NCI-H187 (cell line): ENCODE results near the gene SPAG8.

Source experiments
- DNase-seq, 2 experiments: peaks; one replicate each; lab custom pipeline; 2025; lab: John Stamatoyannopoulos, UW

SPAG8 gene

DNA sequence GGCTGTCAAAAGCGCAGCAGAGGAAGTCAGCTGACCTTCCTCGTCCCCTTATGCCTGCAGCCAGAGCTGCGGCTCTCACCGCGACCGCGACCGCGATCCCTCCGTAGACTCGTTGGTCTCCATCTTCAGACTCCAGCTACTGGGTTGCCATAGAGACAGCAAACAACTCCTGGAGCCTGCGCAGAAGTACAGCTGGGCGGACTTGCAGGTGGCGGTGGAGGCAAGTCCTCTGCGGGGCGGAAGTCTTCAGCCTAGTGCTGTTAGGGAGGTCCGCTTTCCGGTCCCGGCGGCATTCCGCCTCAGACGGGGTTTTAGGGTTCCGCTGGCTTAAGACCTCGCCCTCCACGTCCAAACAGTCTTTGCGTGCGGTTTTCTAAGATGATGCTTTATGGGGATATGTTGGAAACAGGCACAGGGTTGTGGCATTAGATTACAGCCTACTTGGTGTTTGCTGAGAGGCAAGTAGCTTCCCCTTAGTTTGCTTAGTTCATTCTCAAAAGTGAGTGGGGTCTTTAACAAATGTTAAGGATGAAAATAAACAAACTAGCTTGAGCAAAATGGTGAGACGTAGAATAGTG, at the start of gene SPAG8:
Gene SPAG8 (minus strand): TSS at position 238 of the 578 bp plus-strand sequence. CDS start 115 bp downstream, at position 123.
- DNase-seq: peak; percentile 43 to 84

- DNase-seq: no peak
Observed at GRCh38 chr9:35861161-35861897, 49.3 kb upstream of the SPAG8 start.

DNA sequence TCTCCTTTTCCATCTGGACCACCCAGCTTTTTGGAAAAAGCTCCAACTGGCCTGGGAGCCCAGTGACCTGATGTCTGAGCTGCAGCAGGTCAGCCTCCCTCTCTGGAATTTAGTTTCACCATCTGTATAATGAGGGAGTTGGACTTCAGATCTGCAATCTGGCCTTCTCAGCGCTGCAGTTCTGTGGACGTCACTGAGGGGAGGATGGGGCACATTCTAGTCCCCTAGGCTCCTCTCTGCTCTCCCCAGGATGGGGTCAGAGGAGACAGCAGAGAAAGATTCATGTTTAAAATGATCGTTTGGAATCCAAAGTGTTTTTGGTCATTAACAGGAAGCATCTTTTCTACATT, 47.9 kb upstream of the SPAG8 start:
- DNase-seq: no peak

DNA sequence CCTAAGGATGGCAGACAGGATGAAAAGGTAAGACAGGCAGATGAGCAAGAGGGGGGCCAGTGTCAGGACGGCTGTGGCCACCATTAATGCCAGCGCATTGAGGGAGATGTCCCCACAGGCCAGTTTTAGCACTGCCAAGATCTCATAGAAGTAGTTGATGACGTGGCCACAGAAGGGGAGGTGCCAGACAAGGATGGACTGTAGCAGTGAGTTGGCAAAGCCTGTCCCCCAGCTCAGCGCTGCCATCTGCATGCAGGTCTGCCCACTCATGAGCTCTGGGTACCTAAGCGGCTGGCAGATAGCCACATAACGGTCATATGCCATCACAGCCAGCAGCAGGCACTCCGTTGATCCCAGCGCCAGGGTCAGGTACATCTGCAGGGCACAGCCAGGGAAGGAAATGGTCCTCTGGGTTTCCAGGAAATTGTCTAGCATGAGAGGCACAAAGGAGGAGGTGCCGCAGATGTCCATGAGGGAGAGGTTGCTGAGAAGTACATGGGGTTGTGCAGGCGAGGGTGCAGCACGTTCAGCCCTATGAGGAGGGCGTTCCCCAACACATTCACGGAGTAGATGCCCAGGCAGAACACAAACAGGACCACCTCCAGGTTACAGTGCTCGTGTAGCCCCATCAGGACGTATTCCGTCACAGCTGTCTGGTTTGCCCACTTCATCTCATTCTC, 47.4 kb upstream of the SPAG8 start:
- DNase-seq: no peak

DNA sequence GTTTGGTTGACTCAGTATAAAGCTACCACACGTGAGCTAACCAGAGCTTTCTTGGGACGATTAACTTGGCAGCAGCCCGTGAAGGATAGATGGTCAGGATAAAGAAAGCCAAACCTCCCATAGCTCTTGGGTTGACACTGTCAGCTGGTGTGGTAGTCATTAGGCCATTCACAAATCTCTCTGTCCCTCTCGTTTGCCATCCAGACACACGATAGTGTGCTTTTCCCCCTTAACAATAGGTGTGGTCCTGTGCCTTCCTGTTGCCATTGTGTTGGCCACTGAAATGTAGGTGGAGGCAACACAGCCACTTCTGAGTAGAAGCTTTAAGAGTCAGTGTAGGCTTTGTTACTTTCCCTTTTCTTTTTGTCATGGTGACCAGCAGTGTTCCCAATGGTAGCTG, 46.4 kb upstream of the SPAG8 start:
- no peak for DNase-seq

- DNase-seq: no peak
Observed at GRCh38 chr9:35856882-35857281, 44.8 kb upstream of the SPAG8 start.

GRCh38 chr9:35856206-35856605, 44.1 kb upstream of the SPAG8 start:
- no peak for DNase-seq

- DNase-seq: no peak
Observed at GRCh38 chr9:35854091-35854762, 42.2 kb upstream of the SPAG8 start.

GRCh38 chr9:35852876-35853865, 41.1 kb upstream of the SPAG8 start:
- no peak for DNase-seq

- DNase-seq: no peak
Observed at GRCh38 chr9:35852267-35852815, 40.3 kb upstream of the SPAG8 start.

DNA sequence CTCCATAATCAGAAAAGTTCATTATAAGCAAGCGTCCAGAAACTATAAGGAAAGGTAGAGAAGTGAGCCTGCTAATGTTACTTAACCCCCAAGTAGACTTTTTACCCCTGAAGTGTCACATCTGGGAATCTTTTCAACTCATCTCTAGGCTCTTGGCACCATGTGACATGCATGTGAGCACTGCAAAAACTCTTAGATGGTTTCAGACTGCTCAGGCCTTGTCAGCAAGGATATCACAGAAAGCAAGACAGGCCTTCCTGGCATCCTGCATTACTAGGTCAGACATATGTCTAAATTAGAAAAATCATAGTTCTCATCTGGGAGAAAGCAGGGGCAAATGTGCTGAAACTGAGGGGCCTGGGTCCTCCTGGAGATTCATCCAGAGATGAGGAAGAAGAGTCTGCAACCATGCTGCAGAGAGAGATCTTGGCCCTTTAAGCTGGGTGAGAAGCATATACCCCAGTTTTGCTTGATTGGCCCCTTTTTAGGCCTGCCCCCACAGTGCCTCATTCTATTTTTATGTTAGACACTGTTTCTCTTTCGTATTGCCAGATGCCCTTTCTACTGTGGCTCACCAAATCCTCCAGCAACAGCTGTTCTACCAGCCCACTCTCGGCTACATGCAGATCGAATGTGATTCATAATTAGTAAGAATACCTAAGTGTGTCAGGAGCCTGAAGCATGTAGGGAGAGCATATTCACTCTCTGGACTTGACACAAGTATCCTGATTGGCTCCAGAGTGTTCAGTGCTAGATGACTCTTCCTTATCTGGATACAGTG, 35.9 kb upstream of the SPAG8 start:
- no peak for DNase-seq

DNA sequence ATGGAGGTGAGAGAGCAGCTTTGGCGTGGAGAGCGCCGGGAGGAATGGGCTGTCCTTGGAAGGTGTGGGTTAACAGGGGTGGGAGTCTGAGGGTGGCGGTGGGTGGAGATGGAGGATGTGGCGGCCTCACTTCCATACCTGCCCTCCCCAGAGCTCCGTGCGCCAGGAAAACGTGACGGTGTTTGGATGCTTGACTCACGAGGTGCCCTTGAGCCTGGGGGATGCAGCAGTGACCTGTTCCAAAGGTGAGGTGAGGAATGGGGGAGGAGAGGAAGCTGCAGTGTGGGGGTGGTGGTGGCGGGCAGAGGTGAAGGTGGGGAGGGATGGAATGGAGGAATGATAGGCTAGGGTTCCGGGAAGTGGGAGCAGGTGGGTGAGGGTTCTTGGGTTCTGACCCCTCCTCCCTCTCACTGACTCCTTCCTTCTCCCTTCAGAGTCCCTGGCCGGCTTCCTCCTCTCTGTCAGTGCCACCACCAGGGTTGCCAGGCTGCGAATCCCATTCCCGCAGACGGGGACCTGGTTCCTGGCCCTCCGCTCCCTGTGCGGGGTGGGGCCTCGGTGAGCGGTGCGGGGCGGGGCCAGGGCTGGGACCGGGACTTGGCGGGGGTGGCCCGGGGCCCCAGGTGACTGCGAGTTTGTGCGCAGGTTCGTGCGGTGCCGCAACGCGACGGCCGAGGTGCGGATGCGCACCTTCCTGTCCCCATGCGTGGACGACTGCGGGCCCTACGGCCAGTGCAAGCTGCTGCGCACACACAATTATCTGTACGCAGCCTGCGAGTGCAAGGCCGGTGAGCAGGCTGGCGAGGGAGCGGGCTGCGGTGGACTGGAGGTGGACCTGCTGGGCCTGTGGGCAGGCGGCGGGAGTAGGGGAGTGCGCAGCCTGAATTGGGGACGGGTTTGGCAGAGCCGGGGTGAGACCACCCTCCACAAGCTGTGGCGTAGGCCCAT, 34.0 kb upstream of the SPAG8 start:
- no peak for DNase-seq

DNA sequence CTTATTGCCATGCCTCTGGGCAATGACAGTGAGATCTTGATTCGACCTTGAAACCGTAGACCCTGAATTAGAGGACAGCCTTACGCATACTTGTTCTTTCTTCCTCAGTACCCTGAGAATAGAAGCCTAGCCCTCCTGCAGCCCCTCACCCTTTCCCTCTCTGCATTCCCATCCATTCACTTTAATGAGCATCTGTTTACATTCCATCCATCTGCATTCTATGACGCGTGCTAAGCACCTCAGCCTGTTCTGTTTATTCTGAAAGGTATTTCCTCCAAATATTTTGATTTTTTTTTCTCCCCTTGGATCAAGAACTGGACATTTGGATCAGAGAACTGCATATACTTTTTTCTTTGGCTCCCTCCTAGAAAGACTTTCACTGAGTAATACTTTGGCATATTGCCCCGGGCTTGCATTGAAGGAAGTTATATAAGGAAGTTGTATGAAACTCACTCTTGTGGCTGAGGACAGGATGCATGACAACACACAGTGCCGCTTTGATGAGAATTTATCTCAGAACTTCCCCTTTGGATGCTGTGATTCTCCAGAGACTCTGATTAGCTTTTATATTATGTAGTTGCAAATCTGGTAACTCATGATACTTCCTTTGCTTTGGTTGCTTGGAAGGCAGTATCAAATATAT, 32.7 kb upstream of the SPAG8 start:
- DNase-seq: no peak

- DNase-seq: no peak
Observed at GRCh38 chr9:35842795-35843194, 30.7 kb upstream of the SPAG8 start.

- no peak for DNase-seq
Observed at GRCh38 chr9:35842020-35842745, 30.1 kb upstream of the SPAG8 start.

- no peak for DNase-seq
Observed at GRCh38 chr9:35841645-35841900, 29.5 kb upstream of the SPAG8 start.

- DNase-seq: no peak
Observed at GRCh38 chr9:35840881-35841644, 29.0 kb upstream of the SPAG8 start.

DNA sequence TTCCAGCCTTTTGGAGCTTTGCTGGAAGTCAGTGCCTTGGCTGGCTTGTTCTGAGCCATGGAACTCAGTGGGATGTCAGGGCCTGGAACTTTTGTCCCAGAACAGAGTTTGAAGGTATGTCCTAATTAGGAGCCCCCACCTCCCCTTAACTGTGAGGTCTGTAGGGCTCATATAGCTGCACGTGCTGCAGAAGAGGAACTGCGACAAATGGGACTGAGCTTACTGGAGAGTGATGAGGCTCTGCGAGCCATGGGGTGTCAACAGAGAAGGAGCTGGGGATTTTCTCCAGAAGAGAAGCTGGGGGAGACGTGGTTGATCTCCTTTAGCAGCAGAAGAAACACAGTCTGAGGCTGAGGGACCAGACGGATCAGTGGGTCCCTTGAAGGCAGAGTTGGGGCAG, 27.9 kb upstream of the SPAG8 start:
- DNase-seq: no peak
